K562 (cell line): ENCODE data around the gene THADA. TPM values are rescaled to one million over a fixed set of nuclear protein-coding genes. Genes with fewer than 3 reads are reported as not detected.

Experiments used
- BCL6 ChIP-seq: fragments of 250-450 bp; sonication (Bioruptor Pico); IDR thresholded peaks from 2 replicates; pipeline ENCODE4 v1.4.0; 2020
- BHLHE40 ChIP-seq: IDR thresholded peaks from 2 replicates; pipeline ENCODE4 v1.6.1; 2011; ENCODE audit warnings: low read length, improper control_type of control experiment
- CHD7 ChIP-seq: fragments of 200-600 bp; sonication (generic); IDR thresholded peaks from one replicate; pipeline ENCODE4 v1.6.1; 2012; ENCODE audit warnings: mild to moderate bottlenecking, low read depth, low read length, inconsistent platforms
- CREBBP ChIP-seq: IDR thresholded peaks from one replicate; pipeline ENCODE4 v1.6.1; 2012; ENCODE audit warnings: low read depth, mild to moderate bottlenecking, control low read depth, inconsistent platforms, low read length
- DEAF1 ChIP-seq: fragments of 450-650 bp; formaldehyde crosslinking; IDR thresholded peaks from 2 replicates; pipeline ENCODE4 v1.4.0; 2020; ENCODE audit warnings: mild to moderate bottlenecking, moderate library complexity
- NFIX ChIP-seq: fragments of 250-450 bp; sonication (Bioruptor Pico); IDR thresholded peaks from 2 replicates; pipeline ENCODE4 v1.4.0; 2020; ENCODE audit warnings: low read depth, mild to moderate bottlenecking, moderate library complexity
- NR0B1 ChIP-seq: fragments of 450-650 bp; IDR thresholded peaks from one replicate; pipeline ENCODE4 v1.6.1; 2018; ENCODE audit warnings: mild to moderate bottlenecking, moderate library complexity; ENCODE audit not compliant: partially characterized antibody
- POLR2A ChIP-seq: fragments of 450-650 bp; conservative IDR thresholded peaks from 2 replicates; pipeline ENCODE4 v1.6.1; 2016
- POLR2B ChIP-seq: fragments of 450-650 bp; IDR thresholded peaks from 2 replicates; pipeline ENCODE4 v1.6.1; 2018; ENCODE audit warnings: low read depth; ENCODE audit not compliant: partially characterized antibody
- RFX7 ChIP-seq: fragments of 250-450 bp; sonication (Bioruptor Pico); IDR thresholded peaks from 2 replicates; pipeline ENCODE4 v1.5.1; 2021; ENCODE audit warnings: mild to moderate bottlenecking
- TGIF2 ChIP-seq: sonication (generic); formaldehyde crosslinking; IDR thresholded peaks from 2 replicates; pipeline ENCODE4 v1.8.1; 2022; ENCODE audit warnings: mild to moderate bottlenecking, missing genetic modification reagents, moderate library complexity
- TOE1 ChIP-seq, 2 experiments: fragments of 450-650 bp in 1 of 2; sonication (generic) in 1 of 2; formaldehyde crosslinking in 1 of 2; IDR thresholded peaks; 2 replicates each; pipeline versions ENCODE4 v1.7.1 to v1.8.0; 2016 to 2022; ENCODE audit warnings: borderline replicate concordance in 2 of 2, mild to moderate bottlenecking in 2 of 2, antibody characterized with exemption in 1 of 2, inconsistent platforms in 1 of 2, low read depth in 1 of 2, missing genetic modification reagents in 1 of 2, moderate library complexity in 1 of 2
- ZNF583 ChIP-seq: fragments of 250-450 bp; sonication (Bioruptor Pico); IDR thresholded peaks from 2 replicates; pipeline ENCODE4 v1.4.0; 2020
- ZNF75A ChIP-seq: fragments of 450-650 bp; formaldehyde crosslinking; IDR thresholded peaks from 2 replicates; pipeline ENCODE4 v1.4.0; 2020; ENCODE audit warnings: mild to moderate bottlenecking
- polyA plus RNA-seq, 8 experiments: library from polyadenylated mRNA; depleted of rRNA in 4 of 8; stranded (reverse) in 5 of 8; unstranded in 3 of 8; fragments of >200 nt; fragmentation: Nextera tagmentation in 2 of 8; fragmentation: Illumina TruSeq in 1 of 8; extraction: Ambion mirVana in 2 of 8; extraction: Trizol in 1 of 8; gene quantifications; 2 replicates each; pipeline versions ENCODE4 v1.2.1 to v1.2.3, GENCODE V29; 2011 to 2014; ENCODE audit warnings: inconsistent platforms in 1 of 8, missing spikeins in 1 of 8
- total RNA-seq, 7 experiments: library from RNA; depleted of rRNA in 6 of 7; stranded (reverse); fragments of >200 nt in 6 of 7; fragmentation: Illumina TruSeq in 2 of 7; extraction: Trizol in 2 of 7; gene quantifications; 2 replicates each; pipeline versions ENCODE4 v1.2.1 to v1.2.3, GENCODE V29; 2011 to 2021; ENCODE audit warnings: low replicate concordance in 1 of 7

THADA gene
- total and polyA plus RNA-seq, 9 of the 15 experiments (the other 6 are each of a cell fraction or from before 2014, with no cell fraction given) = 17.8 to 34.7 (median 31.9) TPM

- peak; percentile 64 for TF ChIP-seq CHD7
- no peak; the same call in 1 of the 2 replicates for TF ChIP-seq TOE1 (IDR thresholded peaks at IDR 0.05; ENCODE audit: borderline replicate concordance)
- TF ChIP-seq TOE1 (CRISPR knock-in tag; IDR thresholded peaks at IDR 0.05; ENCODE audit: borderline replicate concordance, low read depth) = no peak
- TF ChIP-seq TGIF2 = no peak
- peak; percentile 83 for TF ChIP-seq POLR2B
- TF ChIP-seq NR0B1 = no peak
- no peak for TF ChIP-seq RFX7 (CRISPR knock-in tag)
- no peak for TF ChIP-seq NFIX (CRISPR knock-in tag)
- no peak for TF ChIP-seq BCL6
- TF ChIP-seq ZNF583 (CRISPR knock-in tag) = no peak
- no peak for TF ChIP-seq CREBBP
- TF ChIP-seq POLR2A = peak; percentile 81
- no peak for TF ChIP-seq ZNF75A (CRISPR knock-in tag)
- TF ChIP-seq DEAF1 (CRISPR knock-in tag) = no peak
- TF ChIP-seq BHLHE40 = peak; percentile 35
These were observed 373.9 kb downstream of the THADA start (continued) for GRCh38 chr2:43221763-43222474.
